Calu3 (cell line): ENCODE results near the gene ALG8. TPM values are rescaled to one million over a fixed set of nuclear protein-coding genes. Genes with fewer than 3 reads are reported as not detected.

ENCODE experiments used
- BruUV-seq: library from RNA; stranded (reverse); fragments of 400-500 nt; replicated peaks from 2 replicates; lab custom pipeline; 2021; lab: Mats Ljungman, UMichigan
- CTCF ChIA-PET: fragments of 300-600 bp; sonication (Branson Sonifier 250); formaldehyde crosslinking; loops from one replicate; lab custom pipeline; 2022; ENCODE audit warnings: antibody characterized with exemption; lab: Charles Lee
- DNase-seq: peaks from one replicate; pipeline ENCODE4 v3.0.0; 2022
- H3K27ac Mint-ChIP-seq: one replicate; pipeline ENCODE4 v1.8.0; 2022; ENCODE audit warnings: mixed read lengths; ENCODE audit not compliant: unreplicated experiment
- H3K27me3 Mint-ChIP-seq: one replicate; pipeline ENCODE4 v1.8.0; 2022; ENCODE audit warnings: mixed read lengths; ENCODE audit not compliant: unreplicated experiment
- H3K36me3 Mint-ChIP-seq: one replicate; pipeline ENCODE4 v1.8.0; 2022; ENCODE audit warnings: mild to moderate bottlenecking, moderate library complexity, mixed read lengths; ENCODE audit not compliant: insufficient read depth, unreplicated experiment
- H3K4me1 Mint-ChIP-seq: one replicate; pipeline ENCODE4 v1.8.0; 2022; ENCODE audit warnings: mild to moderate bottlenecking, low read depth, mixed read lengths; ENCODE audit not compliant: unreplicated experiment
- H3K4me3 Mint-ChIP-seq: one replicate; pipeline ENCODE4 v1.8.0; 2022; ENCODE audit warnings: mild to moderate bottlenecking, low read depth, moderate library complexity, mixed read lengths; ENCODE audit not compliant: unreplicated experiment
- H3K9me3 Mint-ChIP-seq: one replicate; pipeline ENCODE4 v1.8.0; 2022; ENCODE audit warnings: low read depth, mixed read lengths; ENCODE audit not compliant: unreplicated experiment
- intact Hi-C: fragments of 100-400 bp; cut with micrococcal nuclease; formaldehyde crosslinking; loops from one replicate; pipeline ENCODE4 v1.10.0; 2022; ENCODE audit not compliant: unreplicated experiment
- total RNA-seq: library from RNA; stranded (reverse); gene quantifications from 2 replicates; pipeline ENCODE4 v1.2.3, GENCODE V29; 2022
- TF ChIP-seq, protein P1 (sequence below): fragments of 200-600 bp; IDR thresholded peaks from one replicate; pipeline ENCODE4 v1.8.0; 2022; ENCODE audit warnings: antibody characterized with exemption; ENCODE audit not compliant: unreplicated experiment

ALG8 gene
- total RNA-seq, 1 experiment from 2014 or later = 85.7 TPM

- Mint-ChIP-seq H3K4me3 (no peak overlapping the region), H3K4me1 (no peaks in the 10 kb centered on the region), H3K27me3 (no peaks in the 10 kb centered on the region), H3K36me3 (peaks cover 34% of the 10 kb centered on the region), H3K27ac (no peak overlapping the region), H3K9me3 (no peaks in the 10 kb centered on the region)
- intact Hi-C loops = no loop called here
- CTCF ChIA-PET = no interaction called here
- BruUV-seq = no TSS peak
- TF ChIP-seq, protein P1, sequence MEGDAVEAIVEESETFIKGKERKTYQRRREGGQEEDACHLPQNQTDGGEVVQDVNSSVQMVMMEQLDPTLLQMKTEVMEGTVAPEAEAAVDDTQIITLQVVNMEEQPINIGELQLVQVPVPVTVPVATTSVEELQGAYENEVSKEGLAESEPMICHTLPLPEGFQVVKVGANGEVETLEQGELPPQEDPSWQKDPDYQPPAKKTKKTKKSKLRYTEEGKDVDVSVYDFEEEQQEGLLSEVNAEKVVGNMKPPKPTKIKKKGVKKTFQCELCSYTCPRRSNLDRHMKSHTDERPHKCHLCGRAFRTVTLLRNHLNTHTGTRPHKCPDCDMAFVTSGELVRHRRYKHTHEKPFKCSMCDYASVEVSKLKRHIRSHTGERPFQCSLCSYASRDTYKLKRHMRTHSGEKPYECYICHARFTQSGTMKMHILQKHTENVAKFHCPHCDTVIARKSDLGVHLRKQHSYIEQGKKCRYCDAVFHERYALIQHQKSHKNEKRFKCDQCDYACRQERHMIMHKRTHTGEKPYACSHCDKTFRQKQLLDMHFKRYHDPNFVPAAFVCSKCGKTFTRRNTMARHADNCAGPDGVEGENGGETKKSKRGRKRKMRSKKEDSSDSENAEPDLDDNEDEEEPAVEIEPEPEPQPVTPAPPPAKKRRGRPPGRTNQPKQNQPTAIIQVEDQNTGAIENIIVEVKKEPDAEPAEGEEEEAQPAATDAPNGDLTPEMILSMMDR = no peak
- DNase-seq = no peak
Observed at GRCh38 chr11:78065203-78065602, 74.2 kb downstream of the ALG8 start.

- no peaks in the 10 kb centered on the region for H3K9me3 Mint-ChIP-seq
- intact Hi-C loops = no loop called here
- H3K27me3 Mint-ChIP-seq = no peaks in the 10 kb centered on the region
- TF ChIP-seq, protein P1 = no peak
- CTCF ChIA-PET = no interaction called here
- no peak within 1 kb of the TSS for H3K4me3 Mint-ChIP-seq
- no peaks in the 10 kb centered on the region for H3K4me1 Mint-ChIP-seq
- BruUV-seq = no TSS peak
- no peak for DNase-seq
- H3K27ac Mint-ChIP-seq = no peak within 1 kb of the TSS
- peaks cover 24% of the 10 kb centered on the region for H3K36me3 Mint-ChIP-seq
Observed at GRCh38 chr11:78063440-78064181, 75.8 kb downstream of the ALG8 start, which contains the start of gene THRSP. THRSP (plus strand) TSS chr11:78063861; CDS start chr11:78063882, 21 bp downstream.

DNA sequence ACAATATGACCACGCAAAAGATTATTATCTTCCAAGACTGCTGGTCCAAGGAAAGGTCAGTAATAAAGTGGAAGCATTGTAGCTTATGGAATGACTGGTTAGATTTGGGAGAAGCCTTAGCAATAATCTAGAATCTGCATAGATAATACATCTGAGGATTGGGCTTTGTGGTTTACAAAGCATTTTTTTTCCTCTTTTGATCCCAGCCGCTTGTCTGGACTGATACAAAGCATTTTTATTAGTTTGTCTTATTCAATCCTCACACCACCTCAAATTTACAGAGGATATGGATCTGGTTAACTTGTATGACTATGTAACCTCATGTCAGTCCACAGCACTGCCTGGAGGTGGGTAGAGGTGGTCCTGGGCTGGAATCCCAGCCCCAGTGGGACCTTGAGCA is 76.8 kb downstream of the ALG8 start:
- no peak for DNase-seq
- no TSS peak for BruUV-seq
- Mint-ChIP-seq H3K36me3 (peaks cover 21% of the 10 kb centered on the region), H3K9me3 (no peaks in the 10 kb centered on the region), H3K4me3 (no peak overlapping the region), H3K4me1 (no peaks in the 10 kb centered on the region), H3K27ac (no peak overlapping the region), H3K27me3 (no peaks in the 10 kb centered on the region)
- intact Hi-C loops = no loop called here
- CTCF ChIA-PET = no interaction called here
- TF ChIP-seq, protein P1 = no peak

- TF ChIP-seq, protein P1 = no peak
- CTCF ChIA-PET = no interaction called here
- H3K4me3 Mint-ChIP-seq = no peak overlapping the region
- no peaks in the 10 kb centered on the region for H3K4me1 Mint-ChIP-seq
- intact Hi-C loops = no loop called here
- no peaks in the 10 kb centered on the region for H3K27me3 Mint-ChIP-seq
- H3K9me3 Mint-ChIP-seq = no peaks in the 10 kb centered on the region
- no TSS peak for BruUV-seq
- H3K27ac Mint-ChIP-seq = no peak overlapping the region
- H3K36me3 Mint-ChIP-seq = peaks cover 13% of the 10 kb centered on the region
- no peak for DNase-seq
Observed at GRCh38 chr11:78061921-78062311, 77.5 kb downstream of the ALG8 start.
